Epithelial cell of esophagus (primary cell): ENCODE measurements around the gene MTMR6.

Source experiments
- DNase-seq: peaks from one replicate; pipeline ENCODE4 v3.0.0; 2010; ENCODE audit warnings: low read depth
- H3K4me3 ChIP-seq: 2 replicates; pipeline ENCODE4 v1.5.1; 2011; ENCODE audit warnings: mild to moderate bottlenecking, low read length, control low read depth
- TF ChIP-seq, protein P1 (sequence below): IDR thresholded peaks from 2 replicates; pipeline ENCODE4 v1.5.1; 2011; ENCODE audit warnings: low read depth, mild to moderate bottlenecking, low read length, control low read depth, inconsistent platforms; ENCODE audit not compliant: insufficient read depth; ENCODE audit errors: missing control alignments

MTMR6 gene

DNA sequence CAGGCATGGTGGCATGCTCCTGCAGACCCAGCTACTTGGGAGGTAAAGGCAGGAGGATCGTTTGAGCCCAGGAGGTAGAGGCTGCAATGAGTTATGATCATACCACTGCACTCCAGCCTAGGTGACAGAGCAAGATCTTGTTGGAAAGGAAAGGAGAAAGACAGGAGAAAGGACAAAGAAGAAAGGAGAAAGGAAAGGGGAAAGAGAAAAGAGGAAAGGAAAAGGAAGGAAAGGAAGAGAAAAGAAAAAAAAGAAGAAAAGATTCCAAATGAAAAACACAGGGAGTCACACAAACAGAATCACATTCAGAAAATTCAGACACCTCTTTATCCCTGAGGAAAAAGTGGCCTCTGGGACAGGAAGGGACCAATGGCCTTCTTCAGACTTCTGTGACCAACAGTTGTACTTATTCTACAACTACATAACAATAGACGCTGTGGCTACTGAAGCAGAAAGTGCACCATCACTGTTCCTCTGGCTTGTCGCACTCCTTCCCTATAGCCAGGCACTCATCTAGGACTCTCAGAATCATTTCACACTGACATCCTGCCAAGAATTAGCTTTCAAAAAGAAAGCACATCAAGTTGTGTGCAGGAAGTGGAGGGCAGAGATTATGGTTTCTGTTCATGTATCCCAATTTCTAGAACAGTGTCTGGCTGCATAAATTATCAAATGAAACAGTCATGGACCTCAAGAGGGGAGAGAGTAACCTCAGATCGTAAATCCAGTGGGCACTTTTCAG lies 5.9 kb downstream of the MTMR6 start:
- DNase-seq, result no peak
- TF ChIP-seq, protein P1, sequence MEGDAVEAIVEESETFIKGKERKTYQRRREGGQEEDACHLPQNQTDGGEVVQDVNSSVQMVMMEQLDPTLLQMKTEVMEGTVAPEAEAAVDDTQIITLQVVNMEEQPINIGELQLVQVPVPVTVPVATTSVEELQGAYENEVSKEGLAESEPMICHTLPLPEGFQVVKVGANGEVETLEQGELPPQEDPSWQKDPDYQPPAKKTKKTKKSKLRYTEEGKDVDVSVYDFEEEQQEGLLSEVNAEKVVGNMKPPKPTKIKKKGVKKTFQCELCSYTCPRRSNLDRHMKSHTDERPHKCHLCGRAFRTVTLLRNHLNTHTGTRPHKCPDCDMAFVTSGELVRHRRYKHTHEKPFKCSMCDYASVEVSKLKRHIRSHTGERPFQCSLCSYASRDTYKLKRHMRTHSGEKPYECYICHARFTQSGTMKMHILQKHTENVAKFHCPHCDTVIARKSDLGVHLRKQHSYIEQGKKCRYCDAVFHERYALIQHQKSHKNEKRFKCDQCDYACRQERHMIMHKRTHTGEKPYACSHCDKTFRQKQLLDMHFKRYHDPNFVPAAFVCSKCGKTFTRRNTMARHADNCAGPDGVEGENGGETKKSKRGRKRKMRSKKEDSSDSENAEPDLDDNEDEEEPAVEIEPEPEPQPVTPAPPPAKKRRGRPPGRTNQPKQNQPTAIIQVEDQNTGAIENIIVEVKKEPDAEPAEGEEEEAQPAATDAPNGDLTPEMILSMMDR, result no peak

DNA sequence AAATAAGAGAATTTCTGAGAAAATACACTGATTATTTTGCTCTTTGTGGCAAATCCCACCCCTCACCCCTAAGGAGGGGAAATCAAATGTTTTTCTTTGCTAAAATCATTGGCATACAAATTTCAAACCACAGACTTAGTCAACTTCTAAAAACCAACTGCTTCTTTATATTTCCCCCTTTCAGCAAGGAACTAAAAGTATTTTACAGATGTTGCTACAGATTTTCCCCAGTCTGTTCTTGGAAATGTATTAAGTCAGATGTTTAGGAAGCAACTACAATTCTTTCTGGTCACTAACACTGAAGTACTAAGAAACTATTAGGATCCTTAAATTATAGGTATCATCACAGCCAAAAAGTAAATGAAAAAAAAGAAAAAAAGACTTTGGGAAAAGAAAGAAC lies 6.9 kb downstream of the MTMR6 start:
- H3K4me3 ChIP-seq, result no peak overlapping the region
- TF ChIP-seq, protein P1, result no peak
- no peak for DNase-seq

More for the DNA sequence above, 5.9 kb downstream of the MTMR6 start:
- no peak overlapping the region for H3K4me3 ChIP-seq

DNA sequence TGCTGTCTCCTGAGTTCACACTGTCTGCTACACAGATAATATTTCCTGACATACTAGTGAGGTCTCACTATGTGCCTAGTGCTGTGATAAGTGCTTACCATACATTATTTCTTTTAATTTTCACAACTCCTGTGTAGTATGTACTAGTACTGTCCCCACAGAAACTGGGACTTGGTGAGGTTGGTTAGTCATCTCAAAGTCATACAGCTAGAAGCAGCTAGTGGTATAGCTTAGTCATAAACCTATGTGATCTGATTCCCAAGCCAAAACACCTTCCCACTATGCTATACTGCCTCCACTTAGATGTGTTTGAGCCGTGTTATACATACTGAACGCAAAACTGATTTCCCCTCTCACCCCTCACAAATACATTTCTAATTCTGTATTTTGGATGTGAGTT lies 10.5 kb downstream of the MTMR6 start:
- H3K4me3 ChIP-seq, result no peak overlapping the region
- DNase-seq, result peak; percentile 74
- TF ChIP-seq, protein P1, result no peak

DNA sequence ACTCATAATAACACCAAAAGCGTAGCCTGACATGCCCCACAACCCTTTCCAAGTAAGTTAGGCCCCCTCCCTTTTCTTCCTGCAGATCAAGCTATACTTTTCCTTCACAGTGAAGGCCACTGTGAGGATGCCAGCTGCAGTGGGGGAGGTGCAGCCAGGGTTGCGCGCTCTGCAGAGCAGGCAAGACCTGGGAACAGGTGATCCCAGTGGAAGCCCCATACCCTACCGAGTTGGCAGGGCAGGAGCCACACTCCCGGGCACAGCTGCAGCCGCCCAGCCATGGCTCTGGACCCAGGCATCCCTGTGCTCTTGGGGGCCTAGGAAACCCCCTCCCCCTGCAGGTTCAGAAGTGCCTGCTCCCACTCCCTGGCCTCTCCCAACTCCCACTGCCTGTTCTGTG lies 18.7 kb downstream of the MTMR6 start:
- no peak for DNase-seq
- H3K4me3 ChIP-seq, result no peak overlapping the region
- TF ChIP-seq, protein P1, result no peak

DNA sequence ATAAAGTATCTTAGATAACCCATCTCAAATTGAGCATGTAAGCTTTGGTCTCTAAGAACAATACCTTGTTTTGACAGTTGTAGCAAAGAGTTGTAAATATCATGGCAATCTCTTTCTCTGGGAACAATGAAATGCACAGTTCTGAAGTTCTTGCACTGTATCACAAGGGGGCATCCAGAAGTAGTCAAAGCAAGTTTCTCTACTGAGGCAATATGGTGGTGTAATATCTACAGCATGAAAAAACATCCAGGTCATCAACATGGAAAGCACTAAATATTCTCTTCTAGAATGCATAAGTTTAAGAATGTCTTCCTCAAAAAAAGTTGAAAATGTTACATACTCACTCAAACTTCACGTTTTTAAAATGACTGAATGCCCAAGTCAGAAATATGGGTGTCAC lies 19.6 kb downstream of the MTMR6 start:
- TF ChIP-seq, protein P1, result peak; percentile 22
- H3K4me3 ChIP-seq, result no peak overlapping the region
- DNase-seq, result peak; percentile 17

DNA sequence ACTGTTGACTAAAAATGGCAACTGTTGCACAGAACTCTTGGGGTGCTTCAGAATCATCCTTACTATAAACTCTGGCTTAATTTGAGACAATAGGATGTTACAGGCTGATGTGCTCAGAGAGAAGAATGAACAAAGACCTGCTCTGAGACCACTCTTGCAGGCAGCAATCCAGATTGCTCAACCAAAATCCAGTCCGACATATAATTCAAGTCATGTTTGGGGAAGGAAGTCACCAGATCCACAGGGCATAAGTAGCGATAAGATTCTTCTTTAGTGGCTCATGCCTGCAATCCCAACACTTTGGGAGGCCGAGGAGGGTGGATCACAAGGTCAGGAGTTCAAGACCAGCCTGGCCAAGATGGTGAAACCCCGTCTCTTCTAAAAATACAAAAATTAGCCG lies 20.6 kb downstream of the MTMR6 start:
- H3K4me3 ChIP-seq, result no peak overlapping the region
- TF ChIP-seq, protein P1, result no peak
- DNase-seq, result no peak

DNA sequence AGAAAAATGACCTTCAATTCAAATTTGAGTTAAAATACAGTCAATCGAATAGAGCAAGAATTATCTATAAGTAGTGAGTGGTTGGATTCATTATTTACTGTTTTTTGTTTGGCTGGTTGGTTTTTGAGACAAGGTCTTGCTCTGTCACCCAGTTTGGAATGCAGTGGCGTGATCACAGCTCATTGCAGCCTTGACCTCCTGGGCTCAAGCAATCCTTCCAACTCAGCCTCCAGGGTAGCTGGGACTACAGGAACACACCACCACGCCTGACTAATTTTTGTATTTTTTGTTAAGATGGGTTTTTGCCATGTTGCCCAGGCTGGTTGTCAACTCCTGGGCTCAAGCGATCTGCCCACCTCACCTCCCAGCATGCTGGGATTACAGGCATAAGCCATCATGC lies 25.0 kb downstream of the MTMR6 start:
- H3K4me3 ChIP-seq, result no peak overlapping the region
- TF ChIP-seq, protein P1, result no peak
- DNase-seq, result no peak
